Lower leg skin (tissue), 4 donors: ENCODE results near the gene GNS. TPM values are rescaled to one million over a fixed set of nuclear protein-coding genes. Genes with fewer than 3 reads are reported as not detected.

Source experiments
- DNase-seq, 2 donors: peaks; one replicate each; pipeline ENCODE4 v3.0.0-alpha.2; 2019; ENCODE audit warnings: low spot score in 2 of 2
- H3K4me3 ChIP-seq: fragments of 200-600 bp; sonication (generic); 2 replicates; pipeline ENCODE4 v1.5.1; 2017; ENCODE audit warnings: mild to moderate bottlenecking, low read depth; ENCODE audit not compliant: poor library complexity, severe bottlenecking
- POLR2A ChIP-seq, 2 donors: fragments of 450-650 bp; IDR thresholded peaks; one replicate each; pipeline ENCODE4 v1.6.1; 2016 to 2017; ENCODE audit warnings: antibody characterized with exemption in 2 of 2, mild to moderate bottlenecking in 1 of 2, moderate library complexity in 1 of 2
- WGBS, 2 donors: methylation state at CpG; one replicate each; pipeline ENCODE4 v1.1.5; 2018; 5-methylcytosine and 5-hydroxymethylcytosine counted together
- intact Hi-C: fragments of 100-400 bp; cut with DNase I; formaldehyde crosslinking; loops from one replicate; pipeline ENCODE4 v1.15.0; 2023; ENCODE audit warnings: low total_unique reads
- total RNA-seq, 4 donors: library from RNA; depleted of rRNA; stranded (reverse); fragments of >200 nt; gene quantifications; one replicate each; pipeline ENCODE4 v1.1.0, GENCODE V29; 2016
- TF ChIP-seq, protein P1 (sequence below), 3 donors: fragments of 450-650 bp; IDR thresholded peaks; one replicate each; pipeline ENCODE4 v1.5.1; 2016; ENCODE audit warnings: antibody characterized with exemption in 3 of 3, mild to moderate bottlenecking in 3 of 3, moderate library complexity in 2 of 3

The GNS gene
- total RNA-seq, 4 donors from 2014 or later = 42.6 to 64.1 (median 50.1) TPM

- TF ChIP-seq, protein P1, sequence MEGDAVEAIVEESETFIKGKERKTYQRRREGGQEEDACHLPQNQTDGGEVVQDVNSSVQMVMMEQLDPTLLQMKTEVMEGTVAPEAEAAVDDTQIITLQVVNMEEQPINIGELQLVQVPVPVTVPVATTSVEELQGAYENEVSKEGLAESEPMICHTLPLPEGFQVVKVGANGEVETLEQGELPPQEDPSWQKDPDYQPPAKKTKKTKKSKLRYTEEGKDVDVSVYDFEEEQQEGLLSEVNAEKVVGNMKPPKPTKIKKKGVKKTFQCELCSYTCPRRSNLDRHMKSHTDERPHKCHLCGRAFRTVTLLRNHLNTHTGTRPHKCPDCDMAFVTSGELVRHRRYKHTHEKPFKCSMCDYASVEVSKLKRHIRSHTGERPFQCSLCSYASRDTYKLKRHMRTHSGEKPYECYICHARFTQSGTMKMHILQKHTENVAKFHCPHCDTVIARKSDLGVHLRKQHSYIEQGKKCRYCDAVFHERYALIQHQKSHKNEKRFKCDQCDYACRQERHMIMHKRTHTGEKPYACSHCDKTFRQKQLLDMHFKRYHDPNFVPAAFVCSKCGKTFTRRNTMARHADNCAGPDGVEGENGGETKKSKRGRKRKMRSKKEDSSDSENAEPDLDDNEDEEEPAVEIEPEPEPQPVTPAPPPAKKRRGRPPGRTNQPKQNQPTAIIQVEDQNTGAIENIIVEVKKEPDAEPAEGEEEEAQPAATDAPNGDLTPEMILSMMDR (IDR thresholded peaks at IDR 0.05) = no peak
- DNase-seq = no peak
- no peak overlapping the region for H3K4me3 ChIP-seq
- 93 to 100% methylated on average over 1 of the region's 1 CpG for WGBS, 2 donors
- intact Hi-C loops = no loop called here
Measured at GRCh38 chr12:64700532-64700931, 58.7 kb downstream of the GNS start.

GRCh38 chr12:64699504-64700115 is 59.6 kb downstream of the GNS start:
- no peak for TF ChIP-seq POLR2A (IDR thresholded peaks at IDR 0.05)
- TF ChIP-seq, protein P1 (IDR thresholded peaks at IDR 0.05) = no peak
- no peak overlapping the region for H3K4me3 ChIP-seq
- 91 to 92% methylated on average over 12 of the region's 12 CpGs for WGBS, 2 donors
- DNase-seq = no peak
- intact Hi-C loops = no loop called here

- WGBS, 2 donors = 36 to 43% methylated on average over 1 of the region's 1 CpG
- H3K4me3 ChIP-seq = no peak overlapping the region
- no peak for DNase-seq
- intact Hi-C loops = loop anchor here (2.0 kb wide), 1 partner anchor 145 kb away; no protein-coding TSS in a partner anchor
- TF ChIP-seq, protein P1 (IDR thresholded peaks at IDR 0.05) = no peak
- TF ChIP-seq POLR2A (IDR thresholded peaks at IDR 0.05) = no peak
Measured at GRCh38 chr12:64696080-64696741, 63.0 kb downstream of the GNS start.

DNA sequence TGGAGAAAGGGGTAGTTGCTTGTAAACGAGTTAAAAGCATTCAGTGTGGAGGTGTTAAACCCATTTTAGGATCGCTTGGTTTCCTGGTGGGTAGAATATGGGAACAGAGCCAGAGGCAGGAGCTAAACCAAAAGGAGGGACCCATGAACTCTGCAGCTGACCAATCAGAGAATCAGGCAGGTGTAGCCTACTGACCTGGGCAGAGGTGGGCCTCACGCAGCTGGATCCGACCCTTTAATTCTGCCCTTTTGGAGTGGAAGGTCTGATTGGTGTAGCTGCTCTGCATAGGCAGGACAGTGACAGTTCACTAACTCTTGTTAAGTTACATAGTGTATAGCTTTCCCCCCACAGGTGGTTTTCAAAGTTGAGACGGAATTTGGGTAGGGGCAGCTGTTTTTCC is 63.7 kb downstream of the GNS start:
- 83 to 87% methylated on average over 5 of the region's 5 CpGs for WGBS, 2 donors
- no peak for TF ChIP-seq POLR2A (IDR thresholded peaks at IDR 0.05)
- TF ChIP-seq, protein P1 (IDR thresholded peaks at IDR 0.05) = no peak
- intact Hi-C loops = no loop called here

DNA sequence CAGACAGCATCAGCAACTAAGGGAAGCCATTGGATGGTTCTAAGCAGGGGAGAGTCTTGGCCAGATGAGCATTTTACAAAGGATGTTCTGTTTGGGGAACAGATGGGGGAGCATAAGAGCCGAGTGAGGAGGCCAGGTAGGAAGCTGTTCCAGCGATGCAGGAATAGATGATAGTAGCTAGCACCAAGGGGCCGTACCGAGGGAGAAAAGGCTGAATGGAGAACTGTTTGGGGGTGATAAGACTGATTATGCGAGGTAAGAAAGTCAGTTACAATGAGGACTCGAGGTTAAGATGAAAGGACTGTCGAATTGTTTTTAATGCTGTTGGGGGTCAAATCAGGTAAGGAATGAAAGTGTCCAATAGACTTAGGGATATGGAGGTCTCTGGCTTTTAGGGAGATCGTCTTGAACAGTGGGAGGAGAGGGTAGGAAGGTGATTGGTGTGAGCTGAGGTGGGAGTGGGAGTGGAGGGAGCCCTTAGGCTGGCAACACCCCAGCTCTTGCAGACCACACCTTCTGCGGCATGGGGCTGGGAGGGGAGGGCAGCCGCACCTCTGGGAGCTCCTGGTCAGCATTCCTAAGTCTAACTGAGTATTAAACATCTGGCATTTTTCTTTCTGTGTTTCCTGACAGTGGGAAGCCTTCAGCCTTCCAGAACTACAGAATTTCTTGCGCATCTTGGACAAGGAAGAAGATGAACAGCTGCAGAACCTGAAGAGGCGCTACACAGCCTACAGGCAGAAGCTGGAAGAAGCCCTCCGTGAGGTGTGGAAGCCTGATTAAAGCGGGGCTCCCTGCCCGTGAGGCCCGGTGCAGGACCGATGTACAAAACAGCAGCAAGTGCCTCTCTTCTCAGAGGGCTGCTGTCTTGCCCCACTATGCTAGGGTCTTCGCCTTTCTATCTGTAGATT is 64.8 kb downstream of the GNS start:
- intact Hi-C loops = no loop called here
- H3K4me3 ChIP-seq = no peak overlapping the region
- no peak for TF ChIP-seq POLR2A (IDR thresholded peaks at IDR 0.05)
- TF ChIP-seq, protein P1 (IDR thresholded peaks at IDR 0.05) = no peak
- WGBS, 2 donors = 84 to 85% methylated on average over 18 of the region's 18 CpGs
- peak in 1 of 2 donors; percentile 53 for DNase-seq

More for the DNA sequence above, 63.7 kb downstream of the GNS start:
- no peak overlapping the region for H3K4me3 ChIP-seq
- DNase-seq = peak in 1 of 2 donors; percentile 50
